ENCODE results near the gene CDK17. TPM values are rescaled to one million over a fixed set of nuclear protein-coding genes. Genes with fewer than 3 reads are reported as not detected.
"Not testable (repeated sequence)": the region's sequence is repeated elsewhere in the genome, so short reads cannot be mapped to it uniquely, and the experiment has no call there.

The CDK17 gene
- total RNA-seq, 2 donors from 2014 or later: 34.7 to 79.5 TPM

DNA sequence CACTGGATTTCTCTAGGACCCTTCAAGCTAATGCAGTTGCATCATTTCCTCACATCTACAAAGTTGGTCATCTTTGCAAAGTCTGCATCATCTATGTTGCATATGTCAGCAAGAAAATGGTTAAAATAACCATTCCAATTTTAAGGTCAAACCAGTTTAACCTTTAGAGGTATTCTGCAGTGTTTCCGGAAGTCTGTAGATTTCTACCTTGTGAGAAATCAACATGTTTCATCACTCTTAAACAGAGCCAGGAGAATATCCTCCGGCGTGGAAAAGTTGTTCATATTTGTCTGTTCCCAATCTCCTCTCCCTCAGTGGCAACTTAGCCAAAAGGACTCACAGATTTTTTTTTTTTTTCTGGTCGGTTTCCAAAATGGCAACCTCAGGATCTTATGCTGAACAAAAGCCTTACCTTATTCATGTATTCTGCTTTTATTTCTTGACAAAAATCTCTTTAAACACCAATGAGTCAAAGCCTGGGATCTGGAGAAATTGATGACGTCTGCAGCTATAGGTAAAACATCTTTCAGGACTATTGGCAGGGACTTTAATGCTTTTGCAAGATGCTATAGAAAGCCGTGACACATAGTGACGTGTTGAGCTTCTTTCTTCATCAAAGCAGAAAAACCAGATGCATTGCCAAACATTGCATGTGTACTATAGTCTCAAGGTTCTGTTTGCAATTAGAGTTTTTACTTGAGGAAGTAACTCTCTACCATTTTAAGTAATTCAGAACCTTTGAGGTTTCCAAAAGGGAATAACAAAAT is 16.0 kb upstream of the CDK17 start:
- Histone ChIP-seq H3K4me3 (no peak overlapping the region), H3K27me3 (replicated peaks; ENCODE audit: insufficient read depth) (no peaks in the 10 kb centered on the region), H3K9me3 (no peaks in the 10 kb centered on the region), H3K27ac (no peak overlapping the region), H3K36me3 (no peaks in the 10 kb centered on the region), H3K4me1 (replicated peaks) (no peaks in the 10 kb centered on the region)
- WGBS: 60% methylated on average over 7 of the region's 7 CpGs
- intact Hi-C loops (cut with DNase I): no loop called here
- TF ChIP-seq POLR2AphosphoS5 (IDR thresholded peaks at IDR 0.05): no peak
- TF ChIP-seq, protein P1, sequence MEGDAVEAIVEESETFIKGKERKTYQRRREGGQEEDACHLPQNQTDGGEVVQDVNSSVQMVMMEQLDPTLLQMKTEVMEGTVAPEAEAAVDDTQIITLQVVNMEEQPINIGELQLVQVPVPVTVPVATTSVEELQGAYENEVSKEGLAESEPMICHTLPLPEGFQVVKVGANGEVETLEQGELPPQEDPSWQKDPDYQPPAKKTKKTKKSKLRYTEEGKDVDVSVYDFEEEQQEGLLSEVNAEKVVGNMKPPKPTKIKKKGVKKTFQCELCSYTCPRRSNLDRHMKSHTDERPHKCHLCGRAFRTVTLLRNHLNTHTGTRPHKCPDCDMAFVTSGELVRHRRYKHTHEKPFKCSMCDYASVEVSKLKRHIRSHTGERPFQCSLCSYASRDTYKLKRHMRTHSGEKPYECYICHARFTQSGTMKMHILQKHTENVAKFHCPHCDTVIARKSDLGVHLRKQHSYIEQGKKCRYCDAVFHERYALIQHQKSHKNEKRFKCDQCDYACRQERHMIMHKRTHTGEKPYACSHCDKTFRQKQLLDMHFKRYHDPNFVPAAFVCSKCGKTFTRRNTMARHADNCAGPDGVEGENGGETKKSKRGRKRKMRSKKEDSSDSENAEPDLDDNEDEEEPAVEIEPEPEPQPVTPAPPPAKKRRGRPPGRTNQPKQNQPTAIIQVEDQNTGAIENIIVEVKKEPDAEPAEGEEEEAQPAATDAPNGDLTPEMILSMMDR (IDR thresholded peaks at IDR 0.05): no peak
- no peak for TF ChIP-seq POLR2A (IDR thresholded peaks at IDR 0.05)
- no peak for DNase-seq (ENCODE audit: low spot score)

DNA sequence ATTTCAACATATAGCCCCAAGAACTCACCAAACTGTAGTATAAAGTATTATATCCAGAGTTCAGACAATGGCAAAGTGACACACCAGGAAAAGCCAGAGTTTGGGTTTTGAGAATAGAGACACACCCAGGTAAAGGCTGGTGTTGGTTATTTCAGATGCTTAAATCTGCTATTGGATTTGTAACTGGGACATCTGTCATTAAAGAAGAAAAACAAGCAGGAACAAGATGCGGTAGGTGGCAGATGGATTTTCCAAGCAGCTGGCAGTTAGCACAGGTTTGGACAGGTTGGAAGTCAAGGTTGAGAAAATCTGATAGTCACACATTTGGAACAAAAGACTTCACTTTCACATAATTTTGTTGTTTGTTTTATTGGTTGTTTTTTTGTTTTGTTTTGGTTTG is 14.4 kb upstream of the CDK17 start:
- no peaks in the 10 kb centered on the region for H3K9me3 ChIP-seq
- H3K27me3 ChIP-seq (replicated peaks; ENCODE audit: insufficient read depth): no peaks in the 10 kb centered on the region
- WGBS: 50% methylated on average over 1 of the region's 1 CpG
- DNase-seq (ENCODE audit: low spot score): no peak
- no peak overlapping the region for H3K27ac ChIP-seq
- no peaks in the 10 kb centered on the region for H3K4me1 ChIP-seq (replicated peaks)
- no peak for TF ChIP-seq POLR2AphosphoS5 (IDR thresholded peaks at IDR 0.05)
- TF ChIP-seq, protein P1 (IDR thresholded peaks at IDR 0.05): no peak
- TF ChIP-seq POLR2A (IDR thresholded peaks at IDR 0.05): no peak
- H3K36me3 ChIP-seq: no peaks in the 10 kb centered on the region
- H3K4me3 ChIP-seq: no peak overlapping the region
- intact Hi-C loops (cut with DNase I): no loop called here

DNA sequence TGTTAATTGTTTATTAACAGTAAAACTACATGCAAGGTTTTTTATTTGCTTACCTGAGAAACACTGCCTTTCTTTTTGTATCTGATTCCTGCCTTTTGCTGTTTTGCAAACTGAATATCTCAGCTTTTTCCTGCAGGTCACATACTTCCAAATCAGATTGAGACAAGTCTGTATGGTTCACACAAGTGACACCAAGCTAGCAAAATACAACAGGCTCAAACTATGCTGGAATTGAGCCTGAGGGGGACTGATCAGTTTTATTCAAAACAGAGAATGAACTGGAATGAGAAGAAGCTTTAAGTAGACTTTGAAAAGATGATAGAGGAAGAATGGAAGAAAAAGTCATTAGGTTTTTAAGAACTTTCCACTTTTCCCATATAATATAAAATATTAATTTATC is 12.2 kb upstream of the CDK17 start:
- H3K36me3 ChIP-seq: no peaks in the 10 kb centered on the region
- H3K4me1 ChIP-seq (replicated peaks): no peaks in the 10 kb centered on the region
- no peaks in the 10 kb centered on the region for H3K27me3 ChIP-seq (replicated peaks; ENCODE audit: insufficient read depth)
- no peaks in the 10 kb centered on the region for H3K9me3 ChIP-seq
- no peak overlapping the region for H3K27ac ChIP-seq
- intact Hi-C loops (cut with DNase I): no loop called here
- H3K4me3 ChIP-seq: no peak overlapping the region
- DNase-seq (ENCODE audit: low spot score): no peak
- TF ChIP-seq POLR2AphosphoS5 (IDR thresholded peaks at IDR 0.05) (no peak), POLR2A (IDR thresholded peaks at IDR 0.05) (no peak)
- TF ChIP-seq, protein P1 (IDR thresholded peaks at IDR 0.05): no peak

DNA sequence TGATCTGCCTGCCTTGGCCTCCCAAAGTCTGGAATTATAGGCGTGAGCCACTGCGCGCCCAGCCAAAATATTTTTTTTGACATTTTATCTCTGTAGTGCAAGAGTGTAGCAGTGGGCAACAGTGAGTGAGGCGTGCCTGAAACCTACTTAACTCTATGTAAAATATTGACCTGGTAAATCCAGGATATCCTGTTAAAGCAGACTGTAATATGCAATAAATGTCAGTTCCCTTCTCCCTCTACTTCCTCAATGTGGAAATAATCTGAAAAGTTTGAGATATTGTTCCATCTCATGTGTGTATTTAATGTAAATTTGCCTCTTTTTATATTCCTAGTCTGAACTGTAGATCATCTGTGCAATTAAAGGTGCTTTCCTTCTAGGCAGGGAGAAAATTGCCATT is 9.5 kb upstream of the CDK17 start:
- no peaks in the 10 kb centered on the region for H3K4me1 ChIP-seq (replicated peaks)
- intact Hi-C loops (cut with DNase I): loop anchor here (10.0 kb wide), 1 partner anchor 345 kb away; no protein-coding TSS in a partner anchor
- no peak for DNase-seq (ENCODE audit: low spot score)
- no peaks in the 10 kb centered on the region for H3K36me3 ChIP-seq
- H3K27ac ChIP-seq: no peak overlapping the region
- no peaks in the 10 kb centered on the region for H3K9me3 ChIP-seq
- 84% methylated on average over 4 of the region's 4 CpGs for WGBS
- H3K4me3 ChIP-seq: no peak overlapping the region
- H3K27me3 ChIP-seq (replicated peaks; ENCODE audit: insufficient read depth): no peaks in the 10 kb centered on the region
- TF ChIP-seq POLR2AphosphoS5 (IDR thresholded peaks at IDR 0.05) (no peak), POLR2A (IDR thresholded peaks at IDR 0.05) (no peak)
- TF ChIP-seq, protein P1 (IDR thresholded peaks at IDR 0.05): no peak

DNA sequence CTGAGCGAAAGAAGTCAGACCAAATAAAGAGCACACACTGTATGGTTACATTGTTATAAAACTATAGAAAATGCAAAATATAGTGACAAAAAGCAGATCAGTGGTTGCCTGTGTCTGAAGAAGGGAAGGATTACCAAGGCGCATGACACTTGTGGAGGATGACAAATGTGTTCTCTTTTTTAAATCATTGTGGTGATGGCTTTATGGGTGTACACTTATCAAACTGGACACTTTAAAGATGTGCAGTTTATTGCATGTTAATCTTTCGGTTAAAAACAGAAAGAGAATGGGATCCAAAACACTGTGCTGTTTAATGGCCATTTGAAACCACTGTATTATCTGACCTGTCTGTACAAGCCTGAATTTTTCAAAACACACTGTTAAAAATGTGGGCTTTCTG is 8.8 kb upstream of the CDK17 start:
- H3K4me3 ChIP-seq: no peak overlapping the region
- H3K9me3 ChIP-seq: no peaks in the 10 kb centered on the region
- intact Hi-C loops (cut with DNase I): loop anchor here (10.0 kb wide), 1 partner anchor 344 kb away; no protein-coding TSS in a partner anchor
- no peak overlapping the region for H3K27ac ChIP-seq
- DNase-seq (ENCODE audit: low spot score): no peak
- WGBS: 59% methylated on average over 3 of the region's 3 CpGs
- H3K36me3 ChIP-seq: no peaks in the 10 kb centered on the region
- no peaks in the 10 kb centered on the region for H3K4me1 ChIP-seq (replicated peaks)
- TF ChIP-seq, protein P1 (IDR thresholded peaks at IDR 0.05): no peak
- H3K27me3 ChIP-seq (replicated peaks; ENCODE audit: insufficient read depth): no peaks in the 10 kb centered on the region

DNA sequence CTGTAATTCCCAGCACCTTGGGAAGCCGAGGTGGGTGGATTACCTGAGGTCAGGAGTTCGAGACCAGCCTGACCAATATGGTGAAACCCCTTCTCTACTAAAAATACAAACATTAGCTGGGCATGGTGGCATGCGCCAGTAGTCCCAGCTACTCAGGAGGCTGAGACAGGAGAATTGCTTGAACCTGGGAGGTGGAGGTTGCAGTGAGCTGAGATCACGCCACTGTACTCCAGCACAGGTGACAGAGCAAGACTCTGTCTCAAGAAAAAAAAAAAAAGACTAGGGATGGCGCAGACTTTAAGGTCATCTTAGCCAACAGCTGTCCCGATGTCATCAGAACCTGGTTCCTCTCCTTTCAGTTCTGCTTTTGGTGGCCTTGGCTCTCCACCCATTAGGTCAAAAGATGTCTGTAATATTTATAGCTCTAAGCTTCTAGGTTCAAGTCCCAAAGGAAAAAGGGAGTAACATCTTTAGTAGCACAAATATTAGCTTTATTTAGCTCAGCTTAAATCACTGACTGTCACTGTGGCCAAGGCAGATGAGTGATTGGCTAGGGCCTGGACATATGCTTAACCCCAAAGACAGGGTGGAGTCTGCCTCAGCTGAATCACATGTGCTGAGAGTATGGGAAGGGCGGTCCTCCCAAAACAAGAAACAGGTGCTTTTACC is 7.3 kb upstream of the CDK17 start:
- intact Hi-C loops (cut with DNase I): loop anchor here (10.0 kb wide), 1 partner anchor 343 kb away; no protein-coding TSS in a partner anchor

More for the DNA sequence above, 7.3 kb upstream of the CDK17 start:
- not testable (repeated sequence) for H3K9me3 ChIP-seq; H3K4me3 ChIP-seq; H3K4me1 ChIP-seq (replicated peaks); H3K36me3 ChIP-seq; H3K27me3 ChIP-seq (replicated peaks; ENCODE audit: insufficient read depth); H3K27ac ChIP-seq; DNase-seq (ENCODE audit: low spot score)
- 91% methylated on average over 7 of the region's 7 CpGs for WGBS

Measured in prostate gland (tissue), 2 donors.